Mesothelial cell of epicardium (in vitro differentiated cells): Measurements from ENCODE around the gene ZNRF3. TPM values are rescaled to one million over a fixed set of nuclear protein-coding genes. Genes with fewer than 3 reads are reported as not detected.
"Not testable (repeated sequence)": the region's sequence is repeated elsewhere in the genome, so short reads cannot be mapped to it uniquely, and the experiment has no call there.

Experiments used
- DNase-seq, 2 experiments: peaks; one replicate each; pipeline ENCODE4 v3.0.0; 2021; ENCODE audit warnings: low spot score in 2 of 2; ENCODE audit not compliant: unreplicated experiment in 2 of 2
- H3K27ac Mint-ChIP-seq: 2 replicates; pipeline ENCODE4 v1.8.0; 2021; ENCODE audit warnings: mixed read lengths
- H3K27me3 Mint-ChIP-seq: 2 replicates; pipeline ENCODE4 v1.8.0; 2021; ENCODE audit warnings: low read depth, mixed read lengths
- H3K36me3 Mint-ChIP-seq: 2 replicates; pipeline ENCODE4 v1.8.0; 2021; ENCODE audit warnings: mixed read lengths
- H3K4me1 Mint-ChIP-seq: 2 replicates; pipeline ENCODE4 v1.8.0; 2021; ENCODE audit warnings: mixed read lengths
- H3K4me3 Mint-ChIP-seq: 2 replicates; pipeline ENCODE4 v1.8.0; 2021; ENCODE audit warnings: mild to moderate bottlenecking, moderate library complexity, mixed read lengths
- H3K9me3 Mint-ChIP-seq: 2 replicates; pipeline ENCODE4 v1.8.0; 2021; ENCODE audit warnings: mixed read lengths
- total RNA-seq: library from RNA; stranded (reverse); gene quantifications from 3 replicates; pipeline ENCODE4 v1.2.1, GENCODE V29; 2021
- TF ChIP-seq, protein P1 (sequence below): fragments of 200-600 bp; sonication (generic); IDR thresholded peaks from one replicate; pipeline ENCODE4 v1.5.0; 2021; ENCODE audit warnings: antibody characterized with exemption; ENCODE audit not compliant: unreplicated experiment

Gene ZNRF3
- total RNA-seq, 1 donor from 2014 or later, result 37.3 TPM

DNA sequence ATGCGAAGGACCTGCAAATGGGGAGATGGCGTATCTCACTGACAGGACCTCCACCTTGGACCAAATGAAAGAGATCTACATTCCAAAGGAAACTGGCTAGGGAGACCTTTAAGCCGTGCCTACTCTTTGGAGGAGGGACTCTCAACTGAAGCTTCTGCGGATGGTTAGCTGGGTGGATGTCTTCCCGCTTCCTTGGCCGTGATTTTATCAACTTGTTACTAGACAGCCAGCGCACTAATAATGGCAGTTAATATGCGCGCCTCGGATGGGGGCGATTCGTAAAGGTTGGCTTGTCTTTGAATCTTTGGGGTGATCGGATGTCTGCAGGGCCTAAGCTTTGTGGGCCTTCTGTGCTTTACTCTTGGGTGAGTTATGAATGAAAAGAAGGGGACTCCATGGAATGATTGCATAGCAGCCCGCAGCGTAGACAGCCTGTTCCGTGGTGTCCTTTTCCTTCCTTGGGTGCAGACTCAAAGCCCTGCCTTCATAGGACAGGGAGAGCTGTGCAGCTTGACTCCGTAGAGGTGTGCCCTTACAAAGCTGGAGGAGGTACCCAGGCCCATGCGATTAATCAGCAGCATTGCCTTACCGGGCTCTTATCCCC, 1.5 kb downstream of the ZNRF3 start:
- no peaks in the 10 kb centered on the region for H3K9me3 Mint-ChIP-seq
- H3K4me1 Mint-ChIP-seq, result peaks cover 56% of the 10 kb centered on the region
- peak overlapping the region; percentile 81 for H3K4me3 Mint-ChIP-seq
- no peak for DNase-seq
- no peaks in the 10 kb centered on the region for H3K27me3 Mint-ChIP-seq
- TF ChIP-seq, protein P1, sequence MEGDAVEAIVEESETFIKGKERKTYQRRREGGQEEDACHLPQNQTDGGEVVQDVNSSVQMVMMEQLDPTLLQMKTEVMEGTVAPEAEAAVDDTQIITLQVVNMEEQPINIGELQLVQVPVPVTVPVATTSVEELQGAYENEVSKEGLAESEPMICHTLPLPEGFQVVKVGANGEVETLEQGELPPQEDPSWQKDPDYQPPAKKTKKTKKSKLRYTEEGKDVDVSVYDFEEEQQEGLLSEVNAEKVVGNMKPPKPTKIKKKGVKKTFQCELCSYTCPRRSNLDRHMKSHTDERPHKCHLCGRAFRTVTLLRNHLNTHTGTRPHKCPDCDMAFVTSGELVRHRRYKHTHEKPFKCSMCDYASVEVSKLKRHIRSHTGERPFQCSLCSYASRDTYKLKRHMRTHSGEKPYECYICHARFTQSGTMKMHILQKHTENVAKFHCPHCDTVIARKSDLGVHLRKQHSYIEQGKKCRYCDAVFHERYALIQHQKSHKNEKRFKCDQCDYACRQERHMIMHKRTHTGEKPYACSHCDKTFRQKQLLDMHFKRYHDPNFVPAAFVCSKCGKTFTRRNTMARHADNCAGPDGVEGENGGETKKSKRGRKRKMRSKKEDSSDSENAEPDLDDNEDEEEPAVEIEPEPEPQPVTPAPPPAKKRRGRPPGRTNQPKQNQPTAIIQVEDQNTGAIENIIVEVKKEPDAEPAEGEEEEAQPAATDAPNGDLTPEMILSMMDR, result no peak
- peak overlapping the region; percentile 88 for H3K27ac Mint-ChIP-seq
- no peaks in the 10 kb centered on the region for H3K36me3 Mint-ChIP-seq

DNA sequence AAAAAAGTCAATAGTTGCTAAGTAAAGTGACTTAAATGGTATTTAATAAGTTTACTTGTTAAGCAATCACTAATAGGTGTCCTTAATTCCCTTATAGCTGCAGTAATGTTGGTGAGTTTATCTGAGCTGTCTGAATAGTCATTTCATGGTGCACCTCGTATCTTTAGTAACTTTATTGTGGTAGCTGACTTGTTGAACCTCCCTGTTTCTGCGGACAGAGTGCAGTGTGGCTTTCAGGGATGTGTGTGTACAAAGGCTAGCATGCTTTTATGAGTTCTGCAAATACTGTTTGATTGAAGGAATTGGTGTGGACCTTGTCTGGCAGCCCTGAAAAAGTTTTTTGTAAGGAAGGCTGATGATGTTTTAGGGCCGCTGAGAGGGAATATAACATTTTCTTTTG, 2.6 kb downstream of the ZNRF3 start:
- Mint-ChIP-seq H3K36me3 (no peaks in the 10 kb centered on the region), H3K4me3 (peak overlapping the region; percentile 81), H3K27ac (peak overlapping the region; percentile 81), H3K27me3 (no peaks in the 10 kb centered on the region), H3K4me1 (peaks cover 59% of the 10 kb centered on the region), H3K9me3 (no peaks in the 10 kb centered on the region)
- TF ChIP-seq, protein P1, result no peak
- no peak for DNase-seq

DNA sequence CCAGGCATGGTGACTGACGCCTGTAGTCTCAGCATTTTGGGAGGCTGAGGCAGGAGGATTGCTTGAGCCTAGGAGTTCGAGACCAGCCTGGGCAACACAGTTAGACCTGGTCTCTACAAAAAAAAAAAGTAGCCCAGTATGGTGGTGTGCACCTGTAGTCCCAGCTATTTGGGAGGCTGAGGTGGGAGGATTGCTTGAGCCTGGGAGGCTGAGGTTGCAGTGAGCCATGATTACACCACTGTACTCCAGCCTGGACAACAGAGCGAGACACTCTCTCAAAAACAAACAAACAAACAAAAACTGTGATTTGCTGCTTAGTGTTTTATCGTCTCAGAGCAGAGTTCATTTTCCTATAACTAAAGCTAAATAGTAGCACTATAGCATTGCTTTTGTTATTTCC, 3.3 kb downstream of the ZNRF3 start:
- peaks cover 63% of the 10 kb centered on the region for H3K4me1 Mint-ChIP-seq
- DNase-seq, H3K27me3 Mint-ChIP-seq, H3K36me3 Mint-ChIP-seq, H3K4me3 Mint-ChIP-seq, H3K9me3 Mint-ChIP-seq: not testable (repeated sequence)
- H3K27ac Mint-ChIP-seq, result peak overlapping the region; percentile 21

DNA sequence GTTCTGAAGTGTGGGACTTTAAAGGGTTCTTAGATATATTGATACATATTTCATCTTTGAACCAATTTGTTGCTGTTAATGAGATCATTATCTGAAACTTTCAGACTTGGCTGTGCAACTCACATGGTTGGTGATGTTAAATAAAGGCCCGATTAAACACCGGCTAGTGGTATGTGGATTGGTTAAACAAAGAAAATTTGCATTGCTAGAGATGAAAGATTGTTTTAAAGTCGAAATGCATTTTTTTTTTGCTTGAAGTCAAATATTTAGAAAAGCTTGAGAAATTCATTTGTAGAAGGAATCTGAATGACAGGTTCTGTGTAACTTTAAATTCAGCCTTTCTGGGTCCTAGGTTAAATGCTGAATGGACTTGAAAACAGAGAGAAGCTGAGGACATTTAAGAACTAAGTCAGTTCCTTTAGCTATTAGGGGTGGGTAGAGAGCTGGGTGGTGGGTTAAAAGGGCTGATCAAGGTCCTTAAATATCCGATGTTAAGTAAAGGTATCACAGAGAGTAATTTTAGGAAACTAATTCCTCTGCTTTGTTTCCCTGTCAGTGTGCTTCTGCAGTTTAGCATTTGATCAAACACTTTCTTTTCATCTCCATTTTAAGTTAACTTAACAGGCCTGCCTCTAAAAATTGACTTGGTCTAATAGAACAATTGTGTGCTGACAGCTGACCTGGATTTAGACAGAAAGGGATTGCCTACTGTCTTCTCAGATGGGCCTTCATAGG, 4.5 kb downstream of the ZNRF3 start:
- H3K4me1 Mint-ChIP-seq, result peaks cover 65% of the 10 kb centered on the region

DNA sequence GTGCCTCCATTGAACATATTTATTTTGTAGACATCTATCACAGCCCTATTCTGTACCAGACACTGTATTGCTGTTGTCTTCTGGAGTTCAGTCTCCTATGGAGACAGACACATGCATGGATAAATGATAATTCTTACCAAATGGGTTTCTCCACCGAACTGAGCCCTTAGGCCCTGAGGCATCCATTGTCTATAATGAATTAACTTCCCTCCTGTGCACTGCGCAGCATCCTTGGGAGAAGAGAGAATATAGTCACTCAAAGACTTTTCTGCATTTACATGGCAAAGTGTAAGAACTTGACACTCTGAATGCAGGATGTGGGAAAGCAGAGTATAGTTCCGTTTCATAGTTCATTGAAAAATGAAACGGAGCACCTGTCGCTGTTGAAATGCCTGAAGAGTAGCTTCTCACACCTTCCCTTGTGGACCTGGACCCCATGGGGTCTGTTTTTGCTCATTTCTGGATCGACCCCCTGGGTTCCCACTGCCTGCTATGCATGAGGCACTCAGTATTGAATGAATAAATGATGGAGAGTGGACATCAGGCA, 6.2 kb downstream of the ZNRF3 start:
- H3K4me1 Mint-ChIP-seq, result peaks cover 68% of the 10 kb centered on the region
- H3K27ac Mint-ChIP-seq, result peak overlapping the region; percentile 87
- H3K27me3 Mint-ChIP-seq, result no peaks in the 10 kb centered on the region
- H3K4me3 Mint-ChIP-seq, result no peak overlapping the region
- H3K36me3 Mint-ChIP-seq, result no peaks in the 10 kb centered on the region
- no peaks in the 10 kb centered on the region for H3K9me3 Mint-ChIP-seq
- no peak for DNase-seq
- TF ChIP-seq, protein P1, result no peak

More for the DNA sequence above, 4.5 kb downstream of the ZNRF3 start:
- TF ChIP-seq, protein P1, result no peak
- Mint-ChIP-seq H3K36me3 (no peaks in the 10 kb centered on the region), H3K27ac (peak overlapping the region; percentile 7), H3K9me3 (no peaks in the 10 kb centered on the region), H3K27me3 (no peaks in the 10 kb centered on the region), H3K4me3 (no peak overlapping the region)
- DNase-seq, result no peak

DNA sequence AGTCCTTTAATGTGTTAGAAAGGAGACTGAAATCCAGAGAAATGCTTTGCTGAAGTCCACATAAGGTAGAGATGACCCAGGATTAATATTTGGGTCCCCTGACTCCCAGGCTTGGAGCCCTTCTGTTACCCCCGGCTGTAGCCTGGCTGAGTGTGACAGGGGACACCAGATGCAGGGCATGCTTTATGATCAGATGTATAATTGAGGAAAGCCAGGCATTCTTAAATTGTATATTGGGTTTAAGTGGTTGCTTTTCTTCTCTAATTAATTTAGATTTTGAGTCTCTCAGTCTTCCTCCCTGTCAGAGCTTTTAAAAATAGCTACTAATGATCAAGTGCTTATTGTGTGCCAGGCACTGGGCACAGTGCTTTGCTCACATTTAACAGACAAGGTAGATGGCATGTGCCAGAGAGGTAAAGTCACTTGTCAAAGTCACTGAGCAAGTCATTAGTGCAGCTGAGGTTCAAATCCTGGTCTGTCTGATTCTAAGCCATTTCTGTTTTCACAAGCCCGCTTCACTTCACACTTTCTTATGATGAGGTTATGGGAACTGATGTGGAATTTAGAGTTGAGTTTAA, 7.9 kb downstream of the ZNRF3 start:
- H3K27me3 Mint-ChIP-seq, result no peaks in the 10 kb centered on the region
- H3K9me3 Mint-ChIP-seq, result no peaks in the 10 kb centered on the region
- H3K4me1 Mint-ChIP-seq, result peaks cover 59% of the 10 kb centered on the region
- H3K36me3 Mint-ChIP-seq, result no peaks in the 10 kb centered on the region
- H3K27ac Mint-ChIP-seq, result peak overlapping the region; percentile 70
- TF ChIP-seq, protein P1, result no peak
- no peak overlapping the region for H3K4me3 Mint-ChIP-seq
- no peak for DNase-seq
